GM21529 (cell line): ENCODE results near the gene ZFP36L1.

Source experiments
- ATAC-seq: cut with Tn5 transposase; IDR thresholded peaks from one replicate; pipeline ENCODE4 v1.9.1; 2021; ENCODE audit not compliant: unreplicated experiment

The ZFP36L1 gene

DNA sequence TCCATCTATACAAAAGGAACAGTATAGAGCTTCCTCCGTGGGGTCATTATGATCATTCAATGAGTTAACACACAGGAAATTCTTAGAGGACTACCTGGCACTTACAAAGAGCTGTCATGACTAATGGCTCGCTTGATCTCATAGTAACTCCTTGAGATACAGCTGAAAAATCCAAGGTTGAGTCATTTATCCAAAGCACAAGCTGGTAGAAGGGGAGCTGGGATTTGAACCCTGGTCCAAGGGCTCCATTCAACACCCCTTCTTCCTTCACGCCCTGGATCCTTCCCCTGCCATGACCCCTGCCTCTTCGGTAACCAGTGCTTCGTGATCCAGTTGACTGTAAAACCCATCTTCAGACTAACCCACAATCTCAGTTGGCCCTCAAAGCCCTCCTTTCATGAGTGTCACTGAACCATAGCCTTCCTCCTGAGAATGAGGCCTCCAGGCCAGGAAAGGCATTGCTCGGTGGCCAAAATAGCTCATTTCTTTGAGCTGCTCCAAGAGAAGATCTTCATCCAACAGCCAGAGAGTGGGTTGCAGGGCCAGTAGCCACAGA lies 7.8 kb downstream of the ZFP36L1 start:
- ATAC-seq: no peak

DNA sequence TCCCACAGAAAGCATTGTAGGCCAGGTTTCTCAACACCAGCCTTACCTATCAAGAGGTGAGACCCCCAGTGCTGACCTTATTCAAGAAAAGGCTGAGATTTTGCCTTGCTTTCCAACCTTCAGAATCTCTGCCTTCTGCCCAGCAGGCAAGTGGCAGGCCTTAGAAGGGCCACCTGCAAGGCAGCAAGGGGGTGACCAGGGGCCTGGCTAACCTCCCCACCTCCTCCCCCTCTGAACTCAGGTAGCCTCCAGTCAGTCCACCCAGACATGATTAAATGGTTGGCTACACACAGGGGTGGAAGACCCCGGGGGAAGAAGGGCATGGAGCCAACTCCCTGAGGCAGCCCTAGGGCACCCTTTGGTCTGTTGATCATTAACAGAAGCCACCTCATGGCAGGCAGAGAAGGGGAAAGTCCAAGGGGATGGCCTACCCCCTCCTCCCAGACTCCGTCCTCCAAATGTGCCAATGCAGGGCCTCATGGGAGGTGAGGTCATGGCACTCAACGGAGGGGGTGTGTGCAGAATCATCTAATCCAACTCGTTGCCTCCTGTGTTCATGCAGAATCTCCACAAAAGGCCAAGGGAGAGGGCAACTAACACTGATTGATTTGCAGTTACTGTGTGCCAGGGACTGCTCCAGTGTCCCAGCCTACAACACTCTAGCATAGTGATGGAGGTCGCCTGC lies 8.5 kb downstream of the ZFP36L1 start:
- no peak for ATAC-seq

DNA sequence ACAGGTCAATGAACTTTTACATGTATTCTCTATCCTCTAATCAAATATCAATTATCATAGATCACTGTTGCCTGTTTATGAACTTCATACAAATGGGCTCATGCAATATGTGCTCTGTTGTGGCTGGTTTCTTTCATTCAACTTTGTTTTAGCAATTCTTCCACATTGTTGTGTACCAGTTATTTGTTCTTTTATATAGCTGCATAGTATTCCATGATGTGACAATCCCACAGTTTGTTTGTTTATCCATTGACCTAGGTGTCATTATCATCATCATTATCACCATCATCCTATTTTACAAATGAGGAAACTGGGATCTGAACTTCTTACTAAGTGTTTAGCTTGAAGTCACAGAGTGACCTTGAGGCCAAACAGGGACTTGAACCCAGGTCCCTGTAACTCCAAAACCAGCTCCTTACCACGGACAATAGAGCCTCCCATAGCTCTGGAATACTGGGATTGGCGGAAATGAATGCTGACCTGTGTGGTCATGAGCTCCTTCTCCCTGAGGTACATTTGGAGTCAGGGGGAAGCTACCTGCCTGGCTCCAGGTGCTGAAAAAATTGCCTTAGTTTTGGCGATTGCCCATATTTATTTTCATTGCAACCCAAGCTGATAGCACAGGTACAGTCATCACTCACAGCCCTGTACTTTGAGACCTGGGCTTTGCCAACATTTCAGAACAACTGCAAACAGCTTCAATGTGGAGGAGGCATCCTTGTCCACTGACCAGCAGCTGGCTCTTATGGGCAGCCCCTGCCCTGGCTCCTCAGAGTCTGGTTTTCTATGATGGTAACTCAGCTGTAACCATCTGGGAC lies 9.2 kb downstream of the ZFP36L1 start:
- no peak for ATAC-seq

DNA sequence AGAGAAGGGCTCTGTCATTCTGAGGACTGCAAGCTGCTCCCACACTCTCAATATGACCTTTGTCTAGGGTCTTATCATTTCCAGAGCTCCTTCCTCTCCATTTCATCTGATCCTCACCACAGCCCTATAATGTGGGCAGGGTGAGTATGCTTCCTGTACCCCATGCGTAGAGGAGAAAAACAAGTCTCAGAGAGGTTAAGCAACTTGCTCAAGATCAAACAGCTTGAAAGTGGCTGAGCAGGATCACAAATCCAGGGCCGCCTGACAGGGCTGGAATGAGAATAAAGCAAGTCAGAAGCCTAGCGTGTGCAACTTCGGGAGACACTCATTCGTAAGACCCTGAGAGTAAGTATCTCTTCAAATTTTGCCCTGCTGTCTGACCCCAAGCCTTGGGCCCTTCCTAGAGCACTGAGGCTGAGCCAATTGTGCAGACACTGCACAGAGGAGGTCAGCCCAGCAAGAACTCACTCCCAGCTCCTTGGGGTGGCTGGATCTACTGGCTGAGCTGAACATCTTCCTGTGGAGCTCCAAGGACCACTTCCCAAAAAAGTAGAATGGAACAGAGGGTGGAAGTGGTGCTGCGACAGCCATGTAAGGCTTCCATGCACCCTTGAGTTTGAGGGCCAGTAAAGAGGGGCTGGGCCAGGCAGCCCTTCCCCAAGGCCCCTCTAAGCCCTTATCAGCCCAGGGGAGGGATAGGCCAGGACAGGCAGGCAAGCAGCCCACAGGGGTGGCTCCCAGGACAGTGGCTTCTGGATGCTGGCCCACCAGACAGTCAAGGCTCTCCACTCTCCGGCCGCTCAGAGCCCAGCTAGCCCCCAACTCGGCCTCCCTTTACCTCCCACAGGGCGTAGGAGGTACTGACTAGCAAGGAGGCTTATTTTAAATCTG lies 10.5 kb downstream of the ZFP36L1 start:
- no peak for ATAC-seq

DNA sequence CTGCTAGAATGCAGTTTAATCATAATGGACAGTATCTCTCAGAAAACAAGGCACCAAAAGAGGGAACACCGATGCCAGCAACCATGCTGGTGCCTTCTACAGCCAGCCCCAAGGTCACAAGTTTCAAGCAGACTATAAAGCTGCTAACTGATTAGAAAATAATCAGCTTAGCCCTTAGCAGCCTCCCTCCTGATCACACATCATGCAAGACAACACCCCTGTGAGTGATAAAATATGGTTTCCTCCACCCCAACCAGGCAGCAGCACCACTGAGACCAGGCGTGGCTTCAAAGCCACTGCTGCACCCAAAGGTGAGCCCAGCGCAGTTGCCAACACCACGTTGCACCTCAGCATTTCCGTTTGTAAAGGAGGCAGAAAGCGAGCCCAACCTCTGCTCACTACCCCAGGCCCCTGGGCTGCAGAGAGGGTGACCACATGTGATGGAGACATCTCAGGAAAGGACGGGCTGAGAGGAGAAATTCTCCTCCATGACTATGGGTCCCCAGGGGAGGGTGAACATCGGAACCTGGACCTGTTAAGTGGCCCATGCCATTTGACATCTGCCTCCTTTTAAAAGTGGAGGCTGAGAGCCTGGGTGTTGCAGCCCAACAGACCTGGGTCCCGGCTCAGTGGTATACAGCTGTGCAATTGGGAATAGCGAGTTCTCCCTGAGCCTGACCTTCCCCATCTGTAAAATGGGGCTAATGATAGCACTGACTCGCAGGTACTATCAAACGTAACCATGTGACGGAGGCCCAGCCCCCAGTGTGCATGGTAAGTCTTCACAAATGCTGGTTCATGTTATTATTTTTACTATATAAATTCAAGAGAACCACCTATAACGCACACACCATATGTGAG lies 11.5 kb downstream of the ZFP36L1 start:
- ATAC-seq: no peak

DNA sequence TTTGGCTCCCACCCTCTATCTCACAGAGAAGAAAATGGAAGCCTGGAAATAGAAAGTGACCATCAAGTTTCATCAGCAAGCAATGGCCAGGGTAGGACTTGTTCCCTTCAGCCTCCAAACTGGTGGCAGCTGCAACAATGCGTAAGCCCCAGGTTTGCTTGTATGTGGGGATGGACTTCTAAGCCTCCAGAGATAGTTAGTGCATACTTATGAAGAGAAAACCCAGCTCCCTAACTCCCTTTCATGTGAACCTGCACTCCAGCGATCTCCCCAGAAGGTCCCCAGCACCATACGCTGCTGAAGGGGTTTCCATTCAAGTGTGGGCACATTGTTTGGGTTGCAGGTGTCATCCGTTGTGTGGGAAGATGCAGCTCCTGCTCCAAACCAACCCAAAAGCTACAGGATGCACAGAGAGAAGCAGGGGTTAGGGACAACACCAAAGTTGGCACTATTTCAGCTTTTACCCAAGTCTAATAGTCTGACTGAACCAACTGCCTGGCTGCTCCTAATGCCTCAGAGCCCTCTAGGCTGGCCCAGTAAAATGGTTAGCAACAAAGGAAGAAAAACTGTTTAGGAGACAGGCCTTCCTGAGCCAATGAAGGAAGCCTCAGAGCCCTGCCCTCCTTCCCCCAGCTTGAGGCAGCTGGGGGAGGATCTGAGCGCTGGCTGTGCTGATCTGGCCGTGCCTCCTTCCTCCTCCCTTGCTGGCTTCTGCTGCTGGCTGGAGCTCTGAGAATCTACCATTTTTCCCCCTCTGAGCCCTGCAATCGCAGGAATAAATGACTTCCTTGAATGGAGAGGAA lies 12.3 kb downstream of the ZFP36L1 start:
- no peak for ATAC-seq

DNA sequence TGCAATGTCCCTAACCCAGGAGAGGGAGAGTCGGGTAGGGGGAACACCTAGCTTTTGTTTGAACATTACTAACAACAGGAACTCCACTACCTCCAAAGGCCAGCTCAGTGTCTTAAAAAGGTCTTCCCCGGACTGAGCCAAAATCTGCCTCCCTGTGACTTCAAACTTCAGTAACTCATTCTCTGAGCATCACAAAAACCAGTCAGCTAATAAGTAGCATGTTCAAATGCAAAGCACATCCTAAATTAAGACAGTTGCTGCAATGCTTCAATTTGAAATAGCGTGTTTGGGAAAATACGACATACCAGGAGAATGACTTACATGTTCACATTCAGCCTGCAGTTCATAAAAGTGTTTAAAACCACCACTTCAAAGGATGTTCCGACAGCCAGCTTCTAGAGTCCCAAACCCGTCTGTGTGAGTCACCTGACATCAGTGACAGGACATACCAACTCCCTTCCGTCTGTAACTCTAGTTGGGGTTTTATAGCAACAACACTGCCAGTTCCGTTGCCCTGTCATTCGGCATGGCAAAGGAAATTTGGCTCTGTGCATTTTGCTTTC lies 13.0 kb downstream of the ZFP36L1 start:
- no peak for ATAC-seq

DNA sequence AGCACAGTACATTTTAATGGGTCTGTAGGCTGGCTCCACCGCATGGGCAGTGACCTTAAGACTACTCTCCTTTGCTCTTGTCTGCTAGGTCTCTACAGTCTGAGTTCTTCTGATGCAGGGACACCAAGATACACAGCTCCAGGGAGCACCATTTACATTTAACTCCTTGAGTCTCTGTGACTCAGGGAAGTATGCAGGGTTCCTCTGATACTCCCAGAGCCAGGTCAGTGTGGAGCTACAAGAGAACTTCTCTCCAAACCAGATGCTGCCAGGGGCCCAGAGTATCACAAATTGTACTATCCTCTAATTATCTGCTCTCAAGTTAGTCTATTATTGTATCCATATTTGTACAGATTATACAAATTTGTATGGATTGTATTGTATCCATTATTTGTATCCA lies 15.2 kb downstream of the ZFP36L1 start:
- no peak for ATAC-seq

DNA sequence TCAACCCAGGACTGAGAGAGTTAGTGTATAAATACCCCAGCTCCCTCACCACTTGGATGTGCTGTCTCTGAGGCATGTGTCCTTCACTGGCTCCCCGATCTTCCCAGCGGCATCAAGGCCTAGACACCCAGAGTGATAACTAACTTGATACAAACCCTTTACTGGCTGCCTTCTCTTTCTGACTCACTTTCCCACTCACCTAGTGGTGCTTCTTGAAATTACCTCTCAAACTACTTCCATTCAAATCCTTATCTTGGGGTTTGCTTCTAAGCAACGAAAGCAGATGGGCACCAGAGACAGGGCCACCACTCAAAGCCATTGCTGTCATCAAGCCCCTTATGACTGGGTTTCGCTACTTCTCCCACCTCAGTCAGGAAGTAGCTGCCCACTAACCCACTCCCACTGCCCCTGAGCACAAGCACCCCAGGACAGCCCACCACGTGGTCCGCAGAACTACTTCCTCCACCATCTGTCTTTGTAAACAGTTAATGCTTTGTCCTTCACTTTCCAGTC lies 17.2 kb downstream of the ZFP36L1 start:
- no peak for ATAC-seq

DNA sequence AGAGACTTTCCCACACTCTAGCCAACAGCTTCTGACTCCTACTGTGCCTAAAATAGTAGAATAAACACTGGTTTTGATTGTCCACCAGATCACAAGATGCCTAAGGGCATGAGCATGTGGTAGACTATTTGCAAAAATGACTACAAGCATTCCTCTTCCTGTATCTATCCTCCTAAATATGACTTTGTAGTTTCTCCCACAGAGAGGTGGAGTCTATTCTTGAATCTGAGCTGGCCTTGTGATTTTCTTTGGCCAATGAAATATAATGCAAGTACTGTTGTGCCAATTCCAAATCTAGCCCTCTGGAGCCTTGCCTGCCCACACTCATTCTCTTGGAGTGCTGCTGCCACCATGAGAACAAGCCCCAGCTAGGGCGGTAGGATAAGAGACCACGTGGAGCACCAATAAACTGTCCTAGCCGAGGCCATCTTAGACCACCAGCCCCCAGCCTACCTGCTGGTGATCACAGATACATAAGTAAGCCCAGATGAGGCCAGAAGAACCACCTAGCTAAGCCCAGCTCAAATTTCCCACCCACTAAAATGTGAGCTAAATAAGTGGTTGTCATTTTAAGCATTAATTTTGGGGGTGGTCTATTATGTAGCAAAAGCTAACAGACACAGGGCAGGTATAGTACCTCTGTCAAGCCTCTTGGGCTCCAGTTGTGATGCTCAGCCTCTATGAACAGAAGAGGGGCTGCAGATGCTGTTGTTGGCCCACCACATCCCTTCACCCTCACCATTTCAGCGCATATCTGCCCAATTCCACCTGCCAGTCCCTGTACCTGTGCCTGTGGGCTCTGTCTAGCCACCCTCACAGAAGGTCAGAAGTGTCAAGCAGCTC lies 17.9 kb downstream of the ZFP36L1 start:
- ATAC-seq: no peak

DNA sequence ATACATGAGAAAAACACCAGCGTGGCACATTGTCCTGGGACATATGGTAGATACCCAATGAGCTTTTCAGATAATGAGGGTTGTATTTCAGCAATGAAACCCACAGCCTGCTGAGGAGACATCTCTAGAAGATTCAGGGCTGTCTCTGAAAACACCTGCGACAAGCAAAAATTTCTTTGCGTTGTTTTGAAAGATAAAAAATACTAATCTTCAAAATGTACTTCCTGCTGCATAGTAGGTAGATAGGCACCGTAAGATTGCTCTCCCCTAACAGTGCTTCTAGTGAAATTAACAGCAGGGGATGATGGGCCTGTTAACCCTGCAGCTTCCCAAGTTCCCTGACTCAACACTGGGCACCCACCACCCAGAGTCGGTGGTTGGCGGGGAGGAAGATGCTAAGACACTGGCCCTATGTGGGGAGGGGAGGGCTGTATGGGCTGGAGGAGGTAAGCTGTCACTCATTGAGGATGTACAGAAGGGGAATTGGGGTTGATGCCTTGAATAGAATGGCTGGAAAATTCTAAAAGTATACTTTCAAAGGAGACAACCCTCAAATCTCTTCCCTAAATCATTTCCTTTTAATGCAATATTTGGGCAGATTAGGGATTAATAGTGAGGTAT lies 20.0 kb downstream of the ZFP36L1 start:
- no peak for ATAC-seq

DNA sequence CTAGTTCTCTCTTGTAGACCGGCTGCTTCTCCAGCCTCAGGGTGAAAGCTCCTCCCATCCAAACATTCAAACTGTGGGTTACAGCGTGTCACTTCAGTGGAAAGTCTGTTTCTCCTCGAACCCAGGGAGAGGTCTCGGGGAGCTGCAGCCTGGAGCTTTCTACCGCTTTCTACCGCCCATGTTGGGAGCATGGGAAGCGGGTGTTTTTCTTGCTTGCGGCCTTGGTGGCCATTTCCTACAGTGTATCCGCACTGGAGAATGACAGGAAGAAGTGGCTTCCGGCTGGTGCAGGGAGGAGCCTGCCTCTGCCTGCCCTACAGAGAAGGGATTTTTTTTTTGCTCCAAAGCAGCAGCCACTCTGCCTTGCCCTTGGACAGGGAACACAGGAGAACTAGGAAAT lies 21.2 kb downstream of the ZFP36L1 start:
- no peak for ATAC-seq

DNA sequence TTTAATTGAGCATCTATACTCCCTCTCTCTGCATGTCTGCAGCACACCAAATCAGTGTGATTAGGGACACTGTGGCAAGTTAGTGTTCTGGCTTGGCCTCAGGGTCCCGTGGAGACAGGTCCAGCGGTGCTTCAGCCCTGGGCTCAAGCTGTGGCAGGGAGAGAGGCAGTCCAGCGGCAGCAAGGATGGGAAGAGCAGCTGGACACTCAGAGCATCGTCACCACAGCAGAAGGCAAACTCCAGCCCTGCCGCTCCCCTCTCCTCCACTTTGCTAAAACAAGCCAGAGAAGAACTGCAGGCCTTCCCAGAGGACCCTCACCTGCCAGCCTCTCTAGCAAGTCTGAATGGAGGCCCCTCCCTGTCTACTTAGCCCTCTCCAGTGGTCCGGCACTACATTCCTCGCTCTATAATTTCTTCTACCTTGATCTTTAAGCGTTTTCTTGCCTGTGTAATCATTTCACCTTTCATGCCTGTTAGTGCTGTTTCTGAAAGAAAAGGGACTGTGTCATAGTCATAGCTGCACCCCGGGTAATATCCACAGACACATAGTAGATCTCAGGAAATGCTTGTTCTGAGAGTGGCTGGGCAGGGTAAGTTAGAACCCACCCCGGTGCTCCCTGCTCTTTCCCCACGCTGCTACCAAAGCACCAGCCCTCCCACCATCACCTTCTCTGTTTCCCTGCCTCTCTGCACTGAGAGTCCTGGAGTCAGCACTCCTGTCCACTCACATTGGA lies 22.1 kb downstream of the ZFP36L1 start:
- no peak for ATAC-seq

DNA sequence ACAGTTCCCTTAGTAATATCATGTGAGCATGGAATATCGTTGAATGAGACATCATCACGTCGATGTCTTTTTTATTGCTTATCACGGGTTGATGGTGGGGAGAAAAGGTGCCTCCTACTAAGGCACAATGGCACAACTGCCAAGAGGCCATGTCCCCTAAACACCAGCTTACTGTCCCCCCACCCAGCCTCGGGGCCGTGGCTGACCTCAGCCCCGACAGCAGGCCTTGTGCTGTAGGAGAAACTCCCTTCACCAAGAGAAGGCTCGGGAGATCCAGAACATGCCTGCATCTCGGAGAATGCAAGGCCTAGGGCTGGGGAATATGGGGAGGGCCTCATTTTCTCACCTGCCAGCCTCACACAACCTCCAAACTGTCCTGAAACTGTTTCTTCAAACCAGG lies 22.8 kb downstream of the ZFP36L1 start:
- no peak for ATAC-seq

DNA sequence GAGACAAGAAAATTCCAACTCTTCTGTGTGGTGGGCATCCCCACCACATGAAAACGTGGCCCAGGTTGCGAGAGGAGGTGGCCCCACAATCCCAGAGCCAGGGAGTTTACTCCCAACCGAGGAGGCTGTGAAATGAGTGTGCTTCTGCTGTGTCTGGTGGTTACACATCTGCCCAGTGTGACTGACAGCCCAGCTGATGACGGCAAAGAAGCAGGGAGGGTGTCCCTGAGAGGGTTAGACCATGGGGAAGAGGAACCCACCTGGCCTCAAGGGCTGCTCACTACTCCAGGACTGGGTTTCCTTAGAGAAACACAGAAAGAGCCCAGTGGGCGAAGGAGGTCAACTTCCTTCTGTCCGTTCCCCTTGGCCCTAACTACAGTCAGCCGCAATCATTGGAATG lies 24.6 kb downstream of the ZFP36L1 start:
- no peak for ATAC-seq

DNA sequence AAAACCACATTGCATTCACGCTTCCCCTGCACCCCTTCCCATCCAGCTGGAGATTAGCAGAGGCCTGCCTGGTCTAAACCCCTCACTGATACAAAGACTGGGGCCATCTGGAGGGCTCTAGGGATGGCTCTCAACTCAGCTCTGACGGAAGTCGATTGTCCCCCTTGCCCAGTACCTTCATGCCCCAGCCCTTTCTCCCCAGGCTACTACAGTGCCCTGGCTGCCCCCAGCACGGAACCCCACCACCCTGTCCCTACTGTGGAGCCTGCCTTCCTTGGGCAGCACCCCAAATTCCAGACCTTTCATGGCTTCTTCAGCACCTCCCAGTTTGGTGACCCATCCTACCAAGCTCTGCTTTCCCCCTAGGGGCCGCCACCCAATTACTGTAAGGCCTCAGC lies 25.6 kb downstream of the ZFP36L1 start:
- ATAC-seq: no peak
